Measurements from ENCODE around the gene DYNC1H1. TPM values are rescaled to one million over a fixed set of nuclear protein-coding genes. Genes with fewer than 3 reads are reported as not detected.

Gene DYNC1H1
- total RNA-seq, 1 donor from 2014 or later: 564 TPM

GRCh38 chr14:102000902-102001301 is 36.5 kb downstream of the DYNC1H1 start:
- no peak for DNase-seq

- DNase-seq: no peak
Observed at GRCh38 chr14:102005336-102005735, 41.0 kb downstream of the DYNC1H1 start.

- DNase-seq: no peak
Observed at GRCh38 chr14:102007916-102008418, 43.6 kb downstream of the DYNC1H1 start.

GRCh38 chr14:102008891-102009290 is 44.5 kb downstream of the DYNC1H1 start:
- no peak for DNase-seq

- DNase-seq: no peak
Observed at GRCh38 chr14:102011631-102012030, 47.3 kb downstream of the DYNC1H1 start.

GRCh38 chr14:102012336-102012735 is 48.0 kb downstream of the DYNC1H1 start:
- no peak for DNase-seq

- no peak for DNase-seq
Observed at GRCh38 chr14:102013669-102014200, 49.4 kb downstream of the DYNC1H1 start.

GRCh38 chr14:102015045-102015685 is 50.8 kb downstream of the DYNC1H1 start:
- DNase-seq: no peak

- no peak for DNase-seq
Observed at GRCh38 chr14:102015771-102016170, 51.4 kb downstream of the DYNC1H1 start.

GRCh38 chr14:102016420-102017090 is 52.2 kb downstream of the DYNC1H1 start:
- no peak for DNase-seq

GRCh38 chr14:102018251-102018650 is 53.9 kb downstream of the DYNC1H1 start:
- DNase-seq: no peak

- no peak for DNase-seq
Observed at GRCh38 chr14:102019006-102019540, 54.7 kb downstream of the DYNC1H1 start.

- no peak for DNase-seq
Observed at GRCh38 chr14:102020058-102020971, 55.9 kb downstream of the DYNC1H1 start.

- no peak for DNase-seq
Observed at GRCh38 chr14:102026934-102027333, 62.6 kb downstream of the DYNC1H1 start.

GRCh38 chr14:102027951-102028350 is 63.6 kb downstream of the DYNC1H1 start:
- no peak for DNase-seq

GRCh38 chr14:102028733-102029132 is 64.4 kb downstream of the DYNC1H1 start:
- no peak for DNase-seq

- DNase-seq: no peak
Observed at GRCh38 chr14:102029956-102030355, 65.6 kb downstream of the DYNC1H1 start.

GRCh38 chr14:102033241-102033640 is 68.9 kb downstream of the DYNC1H1 start:
- no peak for DNase-seq

GRCh38 chr14:102034301-102034700 is 69.9 kb downstream of the DYNC1H1 start:
- DNase-seq: no peak

GRCh38 chr14:102035914-102036313 is 71.5 kb downstream of the DYNC1H1 start:
- DNase-seq: no peak

- DNase-seq: no peak
Observed at GRCh38 chr14:102037686-102038085, 73.3 kb downstream of the DYNC1H1 start.

GRCh38 chr14:102039157-102039556 is 74.8 kb downstream of the DYNC1H1 start:
- no peak for DNase-seq

GRCh38 chr14:102040153-102040552 is 75.8 kb downstream of the DYNC1H1 start:
- no peak for DNase-seq

Measured in dermis blood vessel endothelial cell (primary cell).